A549 (cell line): ENCODE measurements around the gene TTI1. TPM values are rescaled to one million over a fixed set of nuclear protein-coding genes. Genes with fewer than 3 reads are reported as not detected.

Experiments used
- ATAC-seq, 2 experiments: fragments of 200-7000 bp in 1 of 2; fragments of >200 bp in 1 of 2; cut with Nextera tagmentation in 1 of 2; cut with Tn5 transposase in 1 of 2; 3 replicates each; pipeline versions ENCODE4 v1.8.0 to v1.9.1; 2018 to 2020; ENCODE audit warnings: mild to moderate bottlenecking in 1 of 2, moderate library complexity in 1 of 2
- CTCF ChIA-PET: fragments of 300-600 bp; sonication (Branson Sonifier 250); formaldehyde crosslinking; extraction: SDS; loops from one replicate; lab custom pipeline; 2021; ENCODE audit warnings: antibody characterized with exemption, inconsistent platforms; lab: Yijun Ruan, JAX
- POLR2A ChIA-PET: fragments of 350-600 bp; formaldehyde crosslinking; extraction: SDS; loops from one replicate; lab custom pipeline; 2021; ENCODE audit warnings: antibody characterized with exemption, inconsistent platforms; lab: Yijun Ruan, JAX
- DNase-seq, 2 experiments: peaks; one replicate each; pipeline versions ENCODE4 v3.0.0 to v3.0.0-alpha.2; 2011 to 2016; ENCODE audit warnings: low read depth in 1 of 2, low spot score in 1 of 2
- FAIRE-seq: peaks from 2 replicates; lab custom pipeline; 2011; peaks lifted over from hg19 to GRCh38; lab: Jason Lieb, UNC
- H3K27ac ChIP-seq, 2 experiments: fragments of >200 bp; sonication (Bioruptor Twin); formaldehyde crosslinking; 3 replicates each; pipeline ENCODE4 v1.5.1; 2016 to 2017
- H3K4me1 ChIP-seq: fragments of >200 bp; sonication (Bioruptor Twin); formaldehyde crosslinking; 3 replicates; pipeline ENCODE4 v1.6.1; 2016
- H3K4me2 ChIP-seq: fragments of >200 bp; sonication (Bioruptor Twin); formaldehyde crosslinking; 3 replicates; pipeline ENCODE4 v1.6.1; 2016
- H3K4me3 ChIP-seq: fragments of >200 bp; sonication (Bioruptor Twin); formaldehyde crosslinking; 3 replicates; pipeline ENCODE4 v1.5.1; 2016
- H3K9me3 ChIP-seq: fragments of >200 bp; sonication (Bioruptor Twin); formaldehyde crosslinking; 3 replicates; pipeline ENCODE4 v1.6.1; 2016
- BHLHE40 ChIP-seq: IDR thresholded peaks from 2 replicates; pipeline ENCODE4 v1.6.1; 2012; ENCODE audit warnings: low read depth, low read length, inconsistent platforms
- CBX8 ChIP-seq: fragments of 200-600 bp; sonication (generic); IDR thresholded peaks from 2 replicates; pipeline ENCODE4 v1.6.1; 2016
- CHD2 ChIP-seq: fragments of 150-350 bp; IDR thresholded peaks from 2 replicates; pipeline ENCODE4 v1.6.1; 2014; ENCODE audit warnings: low read length; ENCODE audit not compliant: partially characterized antibody
- ESRRA ChIP-seq: fragments of 150-350 bp; IDR thresholded peaks from 2 replicates; pipeline ENCODE4 v1.6.1; 2014; ENCODE audit warnings: mild to moderate bottlenecking, low read length, borderline replicate concordance
- FOSB ChIP-seq: fragments of 250-450 bp; sonication (Bioruptor Pico); IDR thresholded peaks from 2 replicates; pipeline ENCODE4 v1.5.0; 2020; ENCODE audit warnings: mild to moderate bottlenecking, moderate library complexity
- HEYL ChIP-seq: fragments of 250-450 bp; sonication (Bioruptor Pico); IDR thresholded peaks from 2 replicates; pipeline ENCODE4 v1.8.0; 2021; ENCODE audit warnings: mild to moderate bottlenecking, moderate library complexity
- NPAS2 ChIP-seq: fragments of 250-450 bp; sonication (Bioruptor Pico); IDR thresholded peaks from 2 replicates; pipeline ENCODE4 v1.8.0; 2022; ENCODE audit warnings: mild to moderate bottlenecking, moderate library complexity, borderline replicate concordance
- NR3C1 ChIP-seq: fragments of >200 bp; sonication (Bioruptor Twin); formaldehyde crosslinking; IDR thresholded peaks from 3 replicates; pipeline ENCODE4 v1.6.1; 2017
- POLR2A ChIP-seq: IDR thresholded peaks from 2 replicates; pipeline ENCODE4 v1.6.1; 2012; ENCODE audit warnings: mild to moderate bottlenecking, low read length
- POLR2AphosphoS2 ChIP-seq: conservative IDR thresholded peaks from 2 replicates; pipeline ENCODE4 v1.6.1; 2012; ENCODE audit warnings: low read length, improper control_type of control experiment, inconsistent platforms
- RARB ChIP-seq: fragments of 250-450 bp; sonication (Bioruptor Pico); IDR thresholded peaks from 2 replicates; pipeline ENCODE4 v1.8.0; 2021; ENCODE audit warnings: mild to moderate bottlenecking, moderate library complexity
- RFX5 ChIP-seq: fragments of 450-650 bp; IDR thresholded peaks from 2 replicates; pipeline ENCODE4 v1.7.1; 2014; ENCODE audit warnings: antibody characterized with exemption, mild to moderate bottlenecking, moderate library complexity
- SMC3 ChIP-seq: fragments of >200 bp; sonication (Bioruptor Twin); formaldehyde crosslinking; IDR thresholded peaks from 3 replicates; pipeline ENCODE4 v1.6.1; 2018; ENCODE audit warnings: inconsistent platforms
- SREBF2 ChIP-seq: fragments of 450-650 bp; IDR thresholded peaks from 2 replicates; pipeline ENCODE4 v1.6.1; 2014; ENCODE audit warnings: mild to moderate bottlenecking, moderate library complexity
- ZSCAN20 ChIP-seq: fragments of 250-450 bp; sonication (Bioruptor Pico); IDR thresholded peaks from 2 replicates; pipeline ENCODE4 v1.8.0; 2022; ENCODE audit warnings: mild to moderate bottlenecking, moderate library complexity
- WGBS: methylation state at CpG from one replicate; pipeline ENCODE4 v1.1.6; 2017; ENCODE audit errors: missing lambda C conversion rate; 5-methylcytosine and 5-hydroxymethylcytosine counted together
- polyA plus RNA-seq, 4 experiments: library from polyadenylated mRNA; depleted of rRNA in 3 of 4; stranded (reverse); fragments of >200 nt; fragmentation: RNase III in 1 of 4; extraction: RNeasy Plus Mini Kit Qiagen cat#74134 plus additional on column Dnase treatment in 1 of 4; gene quantifications; 2 replicates in 3 of 4; 3 replicates in 1 of 4; pipeline ENCODE4 v1.2.3, GENCODE V29; 2011 to 2017
- TF ChIP-seq, protein P1 (sequence below): fragments of >200 bp; sonication (Bioruptor Twin); formaldehyde crosslinking; IDR thresholded peaks from 3 replicates; pipeline ENCODE4 v1.6.1; 2016
- TF ChIP-seq, protein P2 (sequence below): fragments of 250-450 bp; sonication (Bioruptor Pico); IDR thresholded peaks from 2 replicates; pipeline ENCODE4 v1.5.0; 2021; ENCODE audit warnings: mild to moderate bottlenecking, moderate library complexity, borderline replicate concordance
- TF ChIP-seq, protein P3 (sequence below): fragments of 200-600 bp; sonication (generic); IDR thresholded peaks from 2 replicates; pipeline ENCODE4 v1.6.1; 2016; ENCODE audit warnings: antibody characterized with exemption, mild to moderate bottlenecking, moderate library complexity
- TF ChIP-seq, protein P4 (sequence below): fragments of 450-650 bp; IDR thresholded peaks from 2 replicates; pipeline ENCODE4 v1.6.1; 2014; ENCODE audit warnings: antibody characterized with exemption
- TF ChIP-seq, protein P5 (sequence below): IDR thresholded peaks from 2 replicates; pipeline ENCODE4 v1.6.1; 2012

Gene TTI1
- polyA plus RNA-seq, 2 of the 4 experiments (the other 2 are of a cell fraction): 20.6 to 27.9 TPM

DNA sequence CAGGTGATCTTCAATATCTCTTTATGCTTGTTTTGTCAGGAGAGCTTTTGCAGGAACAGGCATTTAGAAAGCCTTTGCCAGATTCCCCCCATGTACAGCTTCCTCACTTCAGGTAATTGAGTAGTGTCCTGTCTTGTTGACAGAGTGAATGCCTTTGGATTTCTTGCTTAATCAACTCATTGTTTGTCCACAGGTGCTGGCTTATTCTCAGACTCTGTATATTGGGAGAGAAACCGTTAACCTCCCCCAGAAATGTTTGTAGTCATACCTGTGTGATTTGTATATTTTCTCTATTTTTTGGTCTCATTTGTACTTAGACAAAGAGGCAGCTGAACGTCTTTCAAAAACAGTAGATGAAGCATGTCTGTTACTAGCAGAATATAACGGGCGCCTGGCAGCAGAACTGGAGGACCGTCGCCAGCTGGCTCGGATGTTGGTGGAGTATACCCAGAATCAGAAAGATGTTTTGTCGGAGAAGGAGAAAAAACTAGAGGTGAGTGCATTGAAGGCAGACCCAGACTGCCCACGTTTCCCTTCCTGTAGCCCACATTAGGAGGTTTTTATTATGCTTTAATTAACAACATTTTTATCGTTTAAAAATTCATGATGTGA, 32.6 kb upstream of the TTI1 start:
- Histone ChIP-seq H3K9me3 (peaks cover 5% of the 10 kb centered on the region), H3K4me3 (no peak overlapping the region), H3K4me2 (no peak overlapping the region), H3K4me1 (peaks cover 2% of the 10 kb centered on the region; the same call in 2 of the 3 replicates), H3K27ac (no peak overlapping the region)
- WGBS: 95% methylated on average over 10 of the region's 10 CpGs
- ChIA-PET POLR2A (no interaction called here), CTCF (interaction anchor here (0.9 to 11.2 kb wide), 6 partner anchors 8 to 156 kb away, joined by 3 to 182 read pairs (median 20); partner anchors contain the start of gene TGM2)
- ATAC-seq: no peak
- FAIRE-seq: no peak
- TF ChIP-seq CBX8 (no peak), NR3C1 (no peak), NPAS2 (no peak), SMC3 (no peak), FOSB (CRISPR knock-in tag) (no peak), SREBF2 (no peak), BHLHE40 (no peak), ESRRA (no peak), POLR2A (no peak), ZSCAN20 (CRISPR knock-in tag) (no peak), POLR2AphosphoS2 (no peak), CHD2 (no peak), RFX5 (no peak), HEYL (CRISPR knock-in tag) (no peak), RARB (CRISPR knock-in tag) (no peak)
- TF ChIP-seq, protein P1, sequence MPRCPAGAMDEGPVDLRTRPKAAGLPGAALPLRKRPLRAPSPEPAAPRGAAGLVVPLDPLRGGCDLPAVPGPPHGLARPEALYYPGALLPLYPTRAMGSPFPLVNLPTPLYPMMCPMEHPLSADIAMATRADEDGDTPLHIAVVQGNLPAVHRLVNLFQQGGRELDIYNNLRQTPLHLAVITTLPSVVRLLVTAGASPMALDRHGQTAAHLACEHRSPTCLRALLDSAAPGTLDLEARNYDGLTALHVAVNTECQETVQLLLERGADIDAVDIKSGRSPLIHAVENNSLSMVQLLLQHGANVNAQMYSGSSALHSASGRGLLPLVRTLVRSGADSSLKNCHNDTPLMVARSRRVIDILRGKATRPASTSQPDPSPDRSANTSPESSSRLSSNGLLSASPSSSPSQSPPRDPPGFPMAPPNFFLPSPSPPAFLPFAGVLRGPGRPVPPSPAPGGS: no peak
- TF ChIP-seq, protein P2, sequence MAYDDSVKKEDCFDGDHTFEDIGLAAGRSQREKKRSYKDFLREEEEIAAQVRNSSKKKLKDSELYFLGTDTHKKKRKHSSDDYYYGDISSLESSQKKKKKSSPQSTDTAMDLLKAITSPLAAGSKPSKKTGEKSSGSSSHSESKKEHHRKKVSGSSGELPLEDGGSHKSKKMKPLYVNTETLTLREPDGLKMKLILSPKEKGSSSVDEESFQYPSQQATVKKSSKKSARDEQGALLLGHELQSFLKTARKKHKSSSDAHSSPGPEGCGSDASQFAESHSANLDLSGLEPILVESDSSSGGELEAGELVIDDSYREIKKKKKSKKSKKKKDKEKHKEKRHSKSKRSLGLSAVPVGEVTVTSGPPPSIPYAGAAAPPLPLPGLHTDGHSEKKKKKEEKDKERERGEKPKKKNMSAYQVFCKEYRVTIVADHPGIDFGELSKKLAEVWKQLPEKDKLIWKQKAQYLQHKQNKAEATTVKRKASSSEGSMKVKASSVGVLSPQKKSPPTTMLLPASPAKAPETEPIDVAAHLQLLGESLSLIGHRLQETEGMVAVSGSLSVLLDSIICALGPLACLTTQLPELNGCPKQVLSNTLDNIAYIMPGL (CRISPR knock-in tag): no peak
- TF ChIP-seq, protein P3, sequence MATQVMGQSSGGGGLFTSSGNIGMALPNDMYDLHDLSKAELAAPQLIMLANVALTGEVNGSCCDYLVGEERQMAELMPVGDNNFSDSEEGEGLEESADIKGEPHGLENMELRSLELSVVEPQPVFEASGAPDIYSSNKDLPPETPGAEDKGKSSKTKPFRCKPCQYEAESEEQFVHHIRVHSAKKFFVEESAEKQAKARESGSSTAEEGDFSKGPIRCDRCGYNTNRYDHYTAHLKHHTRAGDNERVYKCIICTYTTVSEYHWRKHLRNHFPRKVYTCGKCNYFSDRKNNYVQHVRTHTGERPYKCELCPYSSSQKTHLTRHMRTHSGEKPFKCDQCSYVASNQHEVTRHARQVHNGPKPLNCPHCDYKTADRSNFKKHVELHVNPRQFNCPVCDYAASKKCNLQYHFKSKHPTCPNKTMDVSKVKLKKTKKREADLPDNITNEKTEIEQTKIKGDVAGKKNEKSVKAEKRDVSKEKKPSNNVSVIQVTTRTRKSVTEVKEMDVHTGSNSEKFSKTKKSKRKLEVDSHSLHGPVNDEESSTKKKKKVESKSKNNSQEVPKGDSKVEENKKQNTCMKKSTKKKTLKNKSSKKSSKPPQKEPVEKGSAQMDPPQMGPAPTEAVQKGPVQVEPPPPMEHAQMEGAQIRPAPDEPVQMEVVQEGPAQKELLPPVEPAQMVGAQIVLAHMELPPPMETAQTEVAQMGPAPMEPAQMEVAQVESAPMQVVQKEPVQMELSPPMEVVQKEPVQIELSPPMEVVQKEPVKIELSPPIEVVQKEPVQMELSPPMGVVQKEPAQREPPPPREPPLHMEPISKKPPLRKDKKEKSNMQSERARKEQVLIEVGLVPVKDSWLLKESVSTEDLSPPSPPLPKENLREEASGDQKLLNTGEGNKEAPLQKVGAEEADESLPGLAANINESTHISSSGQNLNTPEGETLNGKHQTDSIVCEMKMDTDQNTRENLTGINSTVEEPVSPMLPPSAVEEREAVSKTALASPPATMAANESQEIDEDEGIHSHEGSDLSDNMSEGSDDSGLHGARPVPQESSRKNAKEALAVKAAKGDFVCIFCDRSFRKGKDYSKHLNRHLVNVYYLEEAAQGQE: no peak
- TF ChIP-seq, protein P4, sequence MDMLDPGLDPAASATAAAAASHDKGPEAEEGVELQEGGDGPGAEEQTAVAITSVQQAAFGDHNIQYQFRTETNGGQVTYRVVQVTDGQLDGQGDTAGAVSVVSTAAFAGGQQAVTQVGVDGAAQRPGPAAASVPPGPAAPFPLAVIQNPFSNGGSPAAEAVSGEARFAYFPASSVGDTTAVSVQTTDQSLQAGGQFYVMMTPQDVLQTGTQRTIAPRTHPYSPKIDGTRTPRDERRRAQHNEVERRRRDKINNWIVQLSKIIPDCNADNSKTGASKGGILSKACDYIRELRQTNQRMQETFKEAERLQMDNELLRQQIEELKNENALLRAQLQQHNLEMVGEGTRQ: no peak
- TF ChIP-seq, protein P5, sequence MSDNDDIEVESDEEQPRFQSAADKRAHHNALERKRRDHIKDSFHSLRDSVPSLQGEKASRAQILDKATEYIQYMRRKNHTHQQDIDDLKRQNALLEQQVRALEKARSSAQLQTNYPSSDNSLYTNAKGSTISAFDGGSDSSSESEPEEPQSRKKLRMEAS: no peak
- no peak for DNase-seq
